HCT116 (cell line): Measurements from ENCODE around the gene STIM2. TPM values are rescaled to one million over a fixed set of nuclear protein-coding genes. Genes with fewer than 3 reads are reported as not detected.

Experiments used
- ATAC-seq: fragments of 200-7000 bp; cut with Tn5 transposase; 2 replicates; pipeline ENCODE4 v1.9.1; 2020; ENCODE audit warnings: mild to moderate bottlenecking, moderate library complexity
- BruUV-seq: library from RNA; stranded (reverse); fragments of 400-500 nt; replicated peaks from 2 replicates; lab custom pipeline; 2021; lab: Mats Ljungman, UMichigan
- CTCF ChIA-PET: fragments of 300-600 bp; sonication (Branson Sonifier 250); formaldehyde crosslinking; loops from one replicate; lab custom pipeline; 2021; ENCODE audit warnings: antibody characterized with exemption; lab: Charles Lee
- POLR2A ChIA-PET: fragments of 300-600, 350-600 bp; sonication (Branson Sonifier 250); formaldehyde crosslinking; loops from one replicate; lab custom pipeline; 2021; ENCODE audit warnings: antibody characterized with exemption; lab: Charles Lee
- RAD21 ChIA-PET, 2 experiments: fragments of 300-600 bp; sonication (Branson Sonifier 250); formaldehyde crosslinking; loops; one replicate each; lab custom pipeline; 2023; ENCODE audit warnings: low total read pairs in 2 of 2; ENCODE audit not compliant: uncharacterized antibody in 2 of 2, unreplicated experiment in 2 of 2, low non-redundant PET in 1 of 2; lab: Charles Lee
- DNase-seq: peaks from one replicate; pipeline ENCODE4 v3.0.0-alpha.2; 2010; ENCODE audit warnings: low read depth, low spot score
- H2AFZ ChIP-seq: fragments of 200-600 bp; shearing (Covaris generic), sonication (generic); 2 replicates; pipeline ENCODE4 v1.6.1; 2017; ENCODE audit warnings: low read depth, mixed run types, mixed read lengths, antibody characterized with exemption, low read length; ENCODE audit not compliant: poor library complexity, severe bottlenecking
- H3K27ac ChIP-seq: 2 replicates; pipeline ENCODE4 v1.5.1; 2012; ENCODE audit warnings: low read depth, low read length
- H3K27me3 ChIP-seq: fragments of 200-600 bp; sonication (generic); 2 replicates; pipeline ENCODE4 v1.6.1; 2016; ENCODE audit warnings: mixed run types, low read length, mixed read lengths; ENCODE audit not compliant: insufficient read depth
- H3K36me3 ChIP-seq, 2 experiments: fragments of 200-500 bp in 1 of 2; fragments of 200-600 bp in 1 of 2; sonication (Bioruptor generic) in 1 of 2; sonication (generic) in 1 of 2; 2 replicates each; pipeline versions ENCODE4 v1.5.1 to v1.6.1; 2014 to 2016; ENCODE audit warnings: low read length in 2 of 2, inconsistent platforms in 1 of 2, mixed read lengths in 1 of 2, mixed run types in 1 of 2; ENCODE audit not compliant: insufficient read depth in 2 of 2, control insufficient read depth in 1 of 2
- H3K4me1 ChIP-seq, 2 experiments: fragments of 200-600 bp in 1 of 2; sonication (generic) in 1 of 2; 2 replicates each; pipeline versions ENCODE4 v1.5.1 to v1.6.1; 2012 to 2017; ENCODE audit warnings: low read length in 2 of 2, inconsistent platforms in 1 of 2, mild to moderate bottlenecking in 1 of 2, mixed read lengths in 1 of 2, mixed run types in 1 of 2, moderate library complexity in 1 of 2; ENCODE audit not compliant: insufficient read depth in 2 of 2, control insufficient read depth in 1 of 2
- H3K4me2 ChIP-seq: fragments of 200-600 bp; sonication (generic); 2 replicates; pipeline ENCODE4 v1.6.1; 2017; ENCODE audit warnings: mixed run types, low read length, mixed read lengths
- H3K4me3 ChIP-seq, 2 experiments: fragments of 200-600 bp in 1 of 2; sonication (generic) in 1 of 2; replicated peaks in 1 of 2; 2 replicates each; pipeline ENCODE4 v1.5.1; 2011 to 2016; ENCODE audit warnings: low read length in 2 of 2, control low read depth in 1 of 2, low read depth in 1 of 2, mild to moderate bottlenecking in 1 of 2, mixed read lengths in 1 of 2, mixed run types in 1 of 2
- H3K79me2 ChIP-seq: fragments of 200-600 bp; sonication (generic); 2 replicates; pipeline ENCODE4 v1.6.1; 2017; ENCODE audit warnings: mild to moderate bottlenecking, mixed run types, low read length, moderate library complexity, mixed read lengths; ENCODE audit not compliant: insufficient read depth
- H3K9ac ChIP-seq: fragments of 200-600 bp; sonication (generic); 2 replicates; pipeline ENCODE4 v1.6.1; 2016; ENCODE audit warnings: low read length, mixed read lengths
- H3K9me2 ChIP-seq: fragments of 200-600 bp; sonication (generic), shearing (Covaris generic); 2 replicates; pipeline ENCODE4 v1.6.1; 2017; ENCODE audit warnings: mixed run types, mild to moderate bottlenecking, moderate library complexity; ENCODE audit not compliant: insufficient read depth
- H3K9me3 ChIP-seq, 2 experiments: fragments of 200-500 bp in 1 of 2; fragments of 200-600 bp in 1 of 2; sonication (Bioruptor generic) in 1 of 2; sonication (generic) in 1 of 2; 2 replicates each; pipeline ENCODE4 v1.6.1; 2014 to 2017; ENCODE audit warnings: low read length in 2 of 2, mixed read lengths in 2 of 2, inconsistent platforms in 1 of 2, low read depth in 1 of 2, mild to moderate bottlenecking in 1 of 2, mixed run types in 1 of 2, moderate library complexity in 1 of 2; ENCODE audit not compliant: control insufficient read depth in 1 of 2, insufficient read depth in 1 of 2
- H4K20me1 ChIP-seq: fragments of 200-600 bp; sonication (generic), shearing (Covaris generic); 2 replicates; pipeline ENCODE4 v1.6.1; 2017; ENCODE audit warnings: mixed run types, mild to moderate bottlenecking, moderate library complexity; ENCODE audit not compliant: insufficient read depth
- EZH2phosphoT487 ChIP-seq: fragments of 200-600 bp; IDR thresholded peaks from 2 replicates; pipeline ENCODE4 v1.6.1; 2018; ENCODE audit warnings: antibody characterized with exemption, borderline replicate concordance
- JUND ChIP-seq: IDR thresholded peaks from 2 replicates; pipeline ENCODE4 v1.6.1; 2012
- POLR2A ChIP-seq: IDR thresholded peaks from 2 replicates; pipeline ENCODE4 v1.7.0; 2011; ENCODE audit warnings: borderline replicate concordance; ENCODE audit not compliant: insufficient read depth, insufficient read length; ENCODE audit errors: extremely low read depth
- POLR2AphosphoS5 ChIP-seq: IDR thresholded peaks from 2 replicates; pipeline ENCODE4 v1.6.1; 2011; ENCODE audit warnings: mild to moderate bottlenecking, low read depth, low read length, moderate library complexity
- SIN3A ChIP-seq: IDR thresholded peaks from 2 replicates; pipeline ENCODE4 v1.6.1; 2012; ENCODE audit warnings: low read depth
- intact Hi-C: fragments of 100-400 bp; cut with micrococcal nuclease; formaldehyde crosslinking; loops from 2 replicates; pipeline ENCODE4 v1.10.0; 2022
- total RNA-seq: library from RNA; stranded (reverse); gene quantifications from one replicate; pipeline ENCODE4 v1.2.1, GENCODE V29; 2021; ENCODE audit not compliant: unreplicated experiment
- TF ChIP-seq, protein P1 (sequence below), 3 experiments: fragments of 200-600 bp in 1 of 3; sonication (generic) in 1 of 3; IDR thresholded peaks in 2 of 3; conservative IDR thresholded peaks in 1 of 3; 2 replicates each; pipeline ENCODE4 v1.5.1; 2012 to 2017; ENCODE audit warnings: low read depth in 2 of 3, low read length in 2 of 3, antibody characterized with exemption in 1 of 3, borderline replicate concordance in 1 of 3, control low read depth in 1 of 3, mild to moderate bottlenecking in 1 of 3, mixed read lengths in 1 of 3, mixed run types in 1 of 3, moderate library complexity in 1 of 3; ENCODE audit not compliant: insufficient read depth in 1 of 3

The STIM2 gene
- total RNA-seq, 1 experiment from 2014 or later, result 65.9 TPM

DNA sequence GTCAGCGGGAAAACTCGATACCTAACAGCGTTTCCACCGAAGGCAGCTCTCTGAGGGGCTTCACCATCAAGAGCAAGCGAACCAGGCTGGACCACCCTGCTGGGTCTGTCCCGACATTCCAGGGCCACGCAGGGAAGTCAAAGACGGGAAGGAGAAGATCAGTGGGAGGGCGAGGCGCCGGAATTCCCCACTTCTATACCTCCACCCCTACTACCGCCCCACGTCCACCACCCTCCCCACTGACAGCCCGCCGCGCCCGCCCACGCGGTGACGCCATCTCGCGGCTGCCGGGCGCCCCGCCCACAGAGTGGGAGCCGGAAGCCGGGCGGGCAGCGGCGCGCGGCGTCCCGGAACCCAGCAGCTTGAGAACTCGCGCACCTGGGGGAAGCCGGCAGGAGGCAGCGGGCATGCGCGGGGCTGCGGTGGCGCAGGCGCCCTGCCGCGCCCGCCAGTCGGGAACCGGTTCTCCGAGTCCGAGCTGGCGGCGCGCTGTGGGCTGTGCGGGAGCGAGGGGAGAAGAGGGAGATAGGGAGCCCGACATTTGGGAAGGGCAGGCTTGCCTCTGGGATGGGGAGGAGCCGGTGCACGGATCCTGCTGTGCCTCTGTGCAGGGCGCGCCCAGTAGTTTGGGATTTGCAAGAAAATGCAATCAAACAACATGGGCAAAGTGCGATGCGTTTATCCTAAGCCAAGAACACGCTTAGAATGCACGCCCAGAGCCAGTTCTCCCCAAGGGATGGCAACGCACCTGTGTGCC is 3.2 kb upstream of the STIM2 start (continued):
- TF ChIP-seq POLR2A, result peak; percentile 72
- no peak for TF ChIP-seq EZH2phosphoT487
- peak; percentile 91 for TF ChIP-seq POLR2AphosphoS5
- TF ChIP-seq JUND, result no peak

- Histone ChIP-seq H3K9me3 (no peaks in the 10 kb centered on the region), H3K79me2 (peaks cover 38% of the 10 kb centered on the region), H3K36me3 (no peaks in the 10 kb centered on the region), H4K20me1 (0 out of 2 replicates have a peak, but pooled peaks cover 5% of the 10 kb centered on the region), H3K4me3 (peak overlapping the region; percentile 94 to 96), H3K27ac (peak overlapping the region; percentile 67), H3K4me2 (peak overlapping the region; percentile 95), H3K27me3 (no peaks in the 10 kb centered on the region), H3K9me2 (no peaks in the 10 kb centered on the region), H3K4me1 (peaks cover 17 to 36% of the 10 kb centered on the region in 2 experiments), H2AFZ (no peak overlapping the region), H3K9ac (peak overlapping the region; percentile 81)
- intact Hi-C loops, result no loop called here
- ChIA-PET CTCF (no interaction called here), POLR2A (interaction anchor here (1.1 kb wide), 1 partner anchor 283 kb away, joined by 3 read pairs; no protein-coding TSS in a partner anchor), RAD21 (no interaction called here)
- no TSS peak for BruUV-seq
- ATAC-seq (no peak), DNase-seq (no peak)
- peak; percentile 14 for TF ChIP-seq SIN3A
- TF ChIP-seq, protein P1, sequence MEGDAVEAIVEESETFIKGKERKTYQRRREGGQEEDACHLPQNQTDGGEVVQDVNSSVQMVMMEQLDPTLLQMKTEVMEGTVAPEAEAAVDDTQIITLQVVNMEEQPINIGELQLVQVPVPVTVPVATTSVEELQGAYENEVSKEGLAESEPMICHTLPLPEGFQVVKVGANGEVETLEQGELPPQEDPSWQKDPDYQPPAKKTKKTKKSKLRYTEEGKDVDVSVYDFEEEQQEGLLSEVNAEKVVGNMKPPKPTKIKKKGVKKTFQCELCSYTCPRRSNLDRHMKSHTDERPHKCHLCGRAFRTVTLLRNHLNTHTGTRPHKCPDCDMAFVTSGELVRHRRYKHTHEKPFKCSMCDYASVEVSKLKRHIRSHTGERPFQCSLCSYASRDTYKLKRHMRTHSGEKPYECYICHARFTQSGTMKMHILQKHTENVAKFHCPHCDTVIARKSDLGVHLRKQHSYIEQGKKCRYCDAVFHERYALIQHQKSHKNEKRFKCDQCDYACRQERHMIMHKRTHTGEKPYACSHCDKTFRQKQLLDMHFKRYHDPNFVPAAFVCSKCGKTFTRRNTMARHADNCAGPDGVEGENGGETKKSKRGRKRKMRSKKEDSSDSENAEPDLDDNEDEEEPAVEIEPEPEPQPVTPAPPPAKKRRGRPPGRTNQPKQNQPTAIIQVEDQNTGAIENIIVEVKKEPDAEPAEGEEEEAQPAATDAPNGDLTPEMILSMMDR (IDR thresholded peaks at IDR 0.05 in 2 of 3, conservative IDR thresholded peaks at IDR 0.05 in 1 of 3; ENCODE audit: borderline replicate concordance in 1 of 3, insufficient read depth in 1 of 3, low read depth in 2 of 3, low read length in 2 of 3), result no peak
Observed at GRCh38 chr4:26858035-26858918, 2.4 kb upstream of the STIM2 start.
